ENCODE measurements around the gene CAPN8.

DNA sequence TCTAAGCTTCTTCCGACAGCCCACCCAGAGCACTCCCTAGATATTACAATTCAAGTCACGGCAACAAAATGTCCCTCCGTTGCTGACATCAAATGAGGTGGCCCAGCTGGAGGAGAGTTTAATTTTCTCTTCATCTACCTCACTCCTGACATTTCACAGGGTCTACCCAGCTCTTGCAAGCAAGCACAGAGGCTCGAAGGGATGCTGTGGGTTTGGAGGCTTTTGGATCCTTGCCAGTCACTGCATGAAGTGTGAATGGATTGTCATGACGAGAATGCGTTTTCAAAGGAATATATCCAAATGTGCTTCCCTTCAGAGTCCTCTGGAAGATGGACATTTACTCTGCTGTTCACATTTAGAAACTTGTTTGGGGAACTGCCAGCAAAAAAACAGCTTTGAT is 33.5 kb downstream of the CAPN8 start:
- TF ChIP-seq, protein P1, sequence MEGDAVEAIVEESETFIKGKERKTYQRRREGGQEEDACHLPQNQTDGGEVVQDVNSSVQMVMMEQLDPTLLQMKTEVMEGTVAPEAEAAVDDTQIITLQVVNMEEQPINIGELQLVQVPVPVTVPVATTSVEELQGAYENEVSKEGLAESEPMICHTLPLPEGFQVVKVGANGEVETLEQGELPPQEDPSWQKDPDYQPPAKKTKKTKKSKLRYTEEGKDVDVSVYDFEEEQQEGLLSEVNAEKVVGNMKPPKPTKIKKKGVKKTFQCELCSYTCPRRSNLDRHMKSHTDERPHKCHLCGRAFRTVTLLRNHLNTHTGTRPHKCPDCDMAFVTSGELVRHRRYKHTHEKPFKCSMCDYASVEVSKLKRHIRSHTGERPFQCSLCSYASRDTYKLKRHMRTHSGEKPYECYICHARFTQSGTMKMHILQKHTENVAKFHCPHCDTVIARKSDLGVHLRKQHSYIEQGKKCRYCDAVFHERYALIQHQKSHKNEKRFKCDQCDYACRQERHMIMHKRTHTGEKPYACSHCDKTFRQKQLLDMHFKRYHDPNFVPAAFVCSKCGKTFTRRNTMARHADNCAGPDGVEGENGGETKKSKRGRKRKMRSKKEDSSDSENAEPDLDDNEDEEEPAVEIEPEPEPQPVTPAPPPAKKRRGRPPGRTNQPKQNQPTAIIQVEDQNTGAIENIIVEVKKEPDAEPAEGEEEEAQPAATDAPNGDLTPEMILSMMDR (IDR thresholded peaks at IDR 0.05; ENCODE audit: insufficient read depth, low read depth, low read length): no peak
- TF ChIP-seq EZH2 (IDR thresholded peaks at IDR 0.05; ENCODE audit: insufficient read depth, low read length): no peak
